NCI-H1105 (cell line): ENCODE results near the gene RUNX3.

Source experiments
- DNase-seq: peaks from one replicate; lab custom pipeline; 2025; lab: John Stamatoyannopoulos, UW

Gene RUNX3

GRCh38 chr1:24928689-24929397, 1.2 kb downstream of the RUNX3 start:
- no peak for DNase-seq

- DNase-seq = no peak
Observed at GRCh38 chr1:24927988-24928688, 1.9 kb downstream of the RUNX3 start.

GRCh38 chr1:24927473-24927872, 2.6 kb downstream of the RUNX3 start:
- no peak for DNase-seq

- DNase-seq = no peak
Observed at GRCh38 chr1:24926563-24927249, 3.4 kb downstream of the RUNX3 start.

GRCh38 chr1:24925963-24926362, 4.1 kb downstream of the RUNX3 start:
- no peak for DNase-seq

GRCh38 chr1:24925082-24925779, 4.8 kb downstream of the RUNX3 start:
- no peak for DNase-seq

GRCh38 chr1:24923485-24924113, 6.5 kb downstream of the RUNX3 start:
- no peak for DNase-seq

- no peak for DNase-seq
Observed at GRCh38 chr1:24921938-24922662, 8.0 kb downstream of the RUNX3 start.

GRCh38 chr1:24921412-24921811, 8.7 kb downstream of the RUNX3 start:
- DNase-seq = no peak

GRCh38 chr1:24920533-24920925, 9.5 kb downstream of the RUNX3 start:
- DNase-seq = no peak

- DNase-seq = no peak
Observed at GRCh38 chr1:24919791-24920532, 10.1 kb downstream of the RUNX3 start.

GRCh38 chr1:24918995-24919605, 11.0 kb downstream of the RUNX3 start:
- no peak for DNase-seq

GRCh38 chr1:24918370-24918769, 11.7 kb downstream of the RUNX3 start:
- no peak for DNase-seq

GRCh38 chr1:24917327-24918074, 12.6 kb downstream of the RUNX3 start:
- DNase-seq = no peak

- no peak for DNase-seq
Observed at GRCh38 chr1:24915816-24916602, 14.1 kb downstream of the RUNX3 start.

GRCh38 chr1:24914226-24915069, 15.6 kb downstream of the RUNX3 start:
- DNase-seq = no peak

- no peak for DNase-seq
Observed at GRCh38 chr1:24913616-24914225, 16.4 kb downstream of the RUNX3 start.
